ENCODE results near the gene FBLN5. TPM values are rescaled to one million over a fixed set of nuclear protein-coding genes. Genes with fewer than 3 reads are reported as not detected.
"Not testable (repeated sequence)": the region's sequence is repeated elsewhere in the genome, so short reads cannot be mapped to it uniquely, and the experiment has no call there.

The FBLN5 gene
- total RNA-seq, 1 experiment from 2014 or later = 3.3 TPM

DNA sequence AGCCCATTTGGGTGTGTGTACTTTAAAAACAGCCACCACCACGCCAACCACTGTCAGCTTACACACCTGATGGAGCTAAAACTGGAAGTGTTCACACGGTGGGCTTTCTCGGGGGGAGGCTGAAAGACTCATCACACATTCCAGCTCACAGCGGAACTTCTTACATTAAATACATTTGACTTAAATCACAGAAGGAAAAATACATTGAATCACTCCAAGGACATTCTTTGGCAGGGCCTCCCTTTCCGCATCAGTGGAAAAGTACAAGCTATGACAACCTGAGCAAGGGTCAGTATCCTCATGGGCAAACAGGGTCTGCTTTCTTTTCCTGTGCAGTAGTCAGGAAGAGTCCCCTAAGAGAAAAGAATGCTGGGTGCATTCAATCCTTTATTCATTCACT, 49.1 kb downstream of the FBLN5 start:
- Histone ChIP-seq H3K79me2 (ENCODE audit: insufficient read depth, low read length) (no peaks in the 10 kb centered on the region), H3K36me3 (ENCODE audit: control insufficient read depth in 1 of 2, insufficient read depth in 2 of 2, low read length in 2 of 2) (no peaks in the 10 kb centered on the region), H3K27me3 (ENCODE audit: insufficient read depth, low read length) (no peaks in the 10 kb centered on the region), H3K9me3 (ENCODE audit: control insufficient read depth in 1 of 2, insufficient read depth in 1 of 2, low read depth in 1 of 2, low read length in 2 of 2) (no peaks in the 10 kb centered on the region), H3K4me3 (replicated peaks in 1 of 2; ENCODE audit: low read depth in 1 of 2, low read length in 2 of 2) (no peak overlapping the region), H3K4me2 (ENCODE audit: low read length) (no peak overlapping the region), H3K9me2 (ENCODE audit: insufficient read depth) (no peaks in the 10 kb centered on the region), H3K4me1 (ENCODE audit: control insufficient read depth in 1 of 2, insufficient read depth in 2 of 2, low read length in 2 of 2) (no peaks in the 10 kb centered on the region), H2AFZ (ENCODE audit: low read depth, low read length, poor library complexity, severe bottlenecking) (no peak overlapping the region), H3K27ac (ENCODE audit: low read depth, low read length) (no peak overlapping the region), H3K9ac (ENCODE audit: low read length) (no peak overlapping the region), H4K20me1 (ENCODE audit: insufficient read depth) (no peaks in the 10 kb centered on the region)
- CTCF ChIA-PET = interaction anchor here (0.8 to 2.1 kb wide), 4 partner anchors 10 to 721 kb away, joined by 3 to 12 read pairs (median 3); no protein-coding TSS in a partner anchor
- DNase-seq (ENCODE audit: low read depth, low spot score) (no peak), ATAC-seq (no peak)
- TF ChIP-seq FOSL1 (IDR thresholded peaks at IDR 0.05; ENCODE audit: low read depth) (no peak), JUND (IDR thresholded peaks at IDR 0.05) (no peak), POLR2A (IDR thresholded peaks at IDR 0.05; ENCODE audit: borderline replicate concordance, extremely low read depth, insufficient read depth, insufficient read length) (no peak), SIN3A (IDR thresholded peaks at IDR 0.05; ENCODE audit: low read depth) (no peak), RAD21 (IDR thresholded peaks at IDR 0.05; ENCODE audit: low read depth) (no peak), ELF1 (IDR thresholded peaks at IDR 0.05; ENCODE audit: borderline replicate concordance, low read depth) (no peak), EGR1 (IDR thresholded peaks at IDR 0.05; ENCODE audit: low read depth) (no peak), EZH2 (IDR thresholded peaks at IDR 0.05) (no peak), POLR2AphosphoS5 (IDR thresholded peaks at IDR 0.05; ENCODE audit: low read depth, low read length) (no peak), TCF7L2 (IDR thresholded peaks at IDR 0.05; ENCODE audit: borderline replicate concordance, extremely low read depth, insufficient read depth, insufficient read length) (no peak), CBX3 (IDR thresholded peaks at IDR 0.05; ENCODE audit: low read depth) (no peak), SP1 (IDR thresholded peaks at IDR 0.05; ENCODE audit: low read depth) (no peak)
- TF ChIP-seq, protein P1, sequence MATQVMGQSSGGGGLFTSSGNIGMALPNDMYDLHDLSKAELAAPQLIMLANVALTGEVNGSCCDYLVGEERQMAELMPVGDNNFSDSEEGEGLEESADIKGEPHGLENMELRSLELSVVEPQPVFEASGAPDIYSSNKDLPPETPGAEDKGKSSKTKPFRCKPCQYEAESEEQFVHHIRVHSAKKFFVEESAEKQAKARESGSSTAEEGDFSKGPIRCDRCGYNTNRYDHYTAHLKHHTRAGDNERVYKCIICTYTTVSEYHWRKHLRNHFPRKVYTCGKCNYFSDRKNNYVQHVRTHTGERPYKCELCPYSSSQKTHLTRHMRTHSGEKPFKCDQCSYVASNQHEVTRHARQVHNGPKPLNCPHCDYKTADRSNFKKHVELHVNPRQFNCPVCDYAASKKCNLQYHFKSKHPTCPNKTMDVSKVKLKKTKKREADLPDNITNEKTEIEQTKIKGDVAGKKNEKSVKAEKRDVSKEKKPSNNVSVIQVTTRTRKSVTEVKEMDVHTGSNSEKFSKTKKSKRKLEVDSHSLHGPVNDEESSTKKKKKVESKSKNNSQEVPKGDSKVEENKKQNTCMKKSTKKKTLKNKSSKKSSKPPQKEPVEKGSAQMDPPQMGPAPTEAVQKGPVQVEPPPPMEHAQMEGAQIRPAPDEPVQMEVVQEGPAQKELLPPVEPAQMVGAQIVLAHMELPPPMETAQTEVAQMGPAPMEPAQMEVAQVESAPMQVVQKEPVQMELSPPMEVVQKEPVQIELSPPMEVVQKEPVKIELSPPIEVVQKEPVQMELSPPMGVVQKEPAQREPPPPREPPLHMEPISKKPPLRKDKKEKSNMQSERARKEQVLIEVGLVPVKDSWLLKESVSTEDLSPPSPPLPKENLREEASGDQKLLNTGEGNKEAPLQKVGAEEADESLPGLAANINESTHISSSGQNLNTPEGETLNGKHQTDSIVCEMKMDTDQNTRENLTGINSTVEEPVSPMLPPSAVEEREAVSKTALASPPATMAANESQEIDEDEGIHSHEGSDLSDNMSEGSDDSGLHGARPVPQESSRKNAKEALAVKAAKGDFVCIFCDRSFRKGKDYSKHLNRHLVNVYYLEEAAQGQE (IDR thresholded peaks at IDR 0.05; ENCODE audit: low read depth) = no peak
- TF ChIP-seq, protein P2, sequence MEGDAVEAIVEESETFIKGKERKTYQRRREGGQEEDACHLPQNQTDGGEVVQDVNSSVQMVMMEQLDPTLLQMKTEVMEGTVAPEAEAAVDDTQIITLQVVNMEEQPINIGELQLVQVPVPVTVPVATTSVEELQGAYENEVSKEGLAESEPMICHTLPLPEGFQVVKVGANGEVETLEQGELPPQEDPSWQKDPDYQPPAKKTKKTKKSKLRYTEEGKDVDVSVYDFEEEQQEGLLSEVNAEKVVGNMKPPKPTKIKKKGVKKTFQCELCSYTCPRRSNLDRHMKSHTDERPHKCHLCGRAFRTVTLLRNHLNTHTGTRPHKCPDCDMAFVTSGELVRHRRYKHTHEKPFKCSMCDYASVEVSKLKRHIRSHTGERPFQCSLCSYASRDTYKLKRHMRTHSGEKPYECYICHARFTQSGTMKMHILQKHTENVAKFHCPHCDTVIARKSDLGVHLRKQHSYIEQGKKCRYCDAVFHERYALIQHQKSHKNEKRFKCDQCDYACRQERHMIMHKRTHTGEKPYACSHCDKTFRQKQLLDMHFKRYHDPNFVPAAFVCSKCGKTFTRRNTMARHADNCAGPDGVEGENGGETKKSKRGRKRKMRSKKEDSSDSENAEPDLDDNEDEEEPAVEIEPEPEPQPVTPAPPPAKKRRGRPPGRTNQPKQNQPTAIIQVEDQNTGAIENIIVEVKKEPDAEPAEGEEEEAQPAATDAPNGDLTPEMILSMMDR (IDR thresholded peaks at IDR 0.05 in 2 of 3, conservative IDR thresholded peaks at IDR 0.05 in 1 of 3; ENCODE audit: borderline replicate concordance in 1 of 3, insufficient read depth in 1 of 3, low read depth in 2 of 3, low read length in 2 of 3) = no peak
- RAD21 ChIA-PET (ENCODE audit: low non-redundant PET in 1 of 2, low total read pairs in 2 of 2, uncharacterized antibody in 2 of 2, unreplicated experiment in 2 of 2) = no interaction called here
- BruUV-seq (replicated peaks) = no TSS peak
- POLR2A ChIA-PET = no interaction called here
- intact Hi-C loops (cut with micrococcal nuclease) = no loop called here

DNA sequence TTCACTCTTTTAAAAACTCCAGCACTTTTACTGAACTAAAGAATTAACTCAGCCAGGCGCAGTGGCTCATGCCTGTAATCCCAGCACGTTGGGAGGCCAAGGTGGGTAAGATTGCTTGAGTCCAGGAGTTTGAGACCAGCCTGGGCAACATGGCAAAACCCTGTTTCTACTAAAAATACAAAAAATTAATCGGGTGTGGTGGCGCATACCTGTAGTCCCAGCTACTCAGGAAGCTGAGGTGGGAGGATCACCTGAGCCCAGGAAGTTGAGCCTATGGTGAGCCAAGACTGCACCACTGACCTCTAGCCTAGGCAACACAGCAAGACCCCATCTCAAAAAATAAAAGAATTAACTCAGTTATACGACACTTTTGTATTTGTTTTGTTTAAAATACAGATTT, 49.8 kb downstream of the FBLN5 start:
- CTCF ChIA-PET; H3K79me2 ChIP-seq (ENCODE audit: insufficient read depth, low read length); RAD21 ChIA-PET (ENCODE audit: low non-redundant PET in 1 of 2, low total read pairs in 2 of 2, uncharacterized antibody in 2 of 2, unreplicated experiment in 2 of 2); intact Hi-C loops (cut with micrococcal nuclease); H3K27ac ChIP-seq (ENCODE audit: low read depth, low read length); H3K4me1 ChIP-seq (ENCODE audit: control insufficient read depth in 1 of 2, insufficient read depth in 2 of 2, low read length in 2 of 2); BruUV-seq (replicated peaks); H2AFZ ChIP-seq (ENCODE audit: low read depth, low read length, poor library complexity, severe bottlenecking); H3K9ac ChIP-seq (ENCODE audit: low read length); H3K9me3 ChIP-seq (ENCODE audit: control insufficient read depth in 1 of 2, insufficient read depth in 1 of 2, low read depth in 1 of 2, low read length in 2 of 2); H4K20me1 ChIP-seq (ENCODE audit: insufficient read depth); H3K4me2 ChIP-seq (ENCODE audit: low read length); H3K27me3 ChIP-seq (ENCODE audit: insufficient read depth, low read length); POLR2A ChIA-PET; DNase-seq (ENCODE audit: low read depth, low spot score); H3K36me3 ChIP-seq (ENCODE audit: control insufficient read depth in 1 of 2, insufficient read depth in 2 of 2, low read length in 2 of 2); ATAC-seq; H3K9me2 ChIP-seq (ENCODE audit: insufficient read depth); H3K4me3 ChIP-seq (replicated peaks in 1 of 2; ENCODE audit: low read depth in 1 of 2, low read length in 2 of 2): not testable (repeated sequence)
